C4-2B (cell line): ENCODE results near the gene ADAM10.

Experiments
- ZFX ChIP-seq: fragments of 450-650 bp; IDR thresholded peaks from 2 replicates; pipeline ENCODE4 v1.6.1; 2017
- TF ChIP-seq, protein P1 (sequence below): fragments of 450-650 bp; conservative IDR thresholded peaks from 2 replicates; pipeline ENCODE4 v1.5.1; 2017; ENCODE audit warnings: mild to moderate bottlenecking

DNA sequence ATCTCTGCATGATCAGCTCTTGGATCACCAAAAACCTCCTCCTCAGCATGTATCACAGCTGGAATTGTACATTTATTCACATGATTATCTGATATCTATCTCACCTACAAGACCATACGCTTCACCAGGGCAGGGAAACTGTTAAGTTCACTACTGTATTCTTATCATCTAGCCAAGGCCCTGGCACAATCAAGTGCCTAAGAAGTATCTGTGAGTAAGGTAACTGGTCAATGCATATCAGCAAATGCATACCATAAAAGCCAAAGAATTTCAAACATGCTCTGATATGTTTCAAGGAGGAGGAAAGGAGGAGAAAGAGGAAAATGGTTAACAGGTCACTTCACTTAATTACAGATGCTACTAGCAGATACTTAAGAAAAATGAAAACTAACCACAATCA is 159.3 kb downstream of the ADAM10 start:
- TF ChIP-seq, protein P1, sequence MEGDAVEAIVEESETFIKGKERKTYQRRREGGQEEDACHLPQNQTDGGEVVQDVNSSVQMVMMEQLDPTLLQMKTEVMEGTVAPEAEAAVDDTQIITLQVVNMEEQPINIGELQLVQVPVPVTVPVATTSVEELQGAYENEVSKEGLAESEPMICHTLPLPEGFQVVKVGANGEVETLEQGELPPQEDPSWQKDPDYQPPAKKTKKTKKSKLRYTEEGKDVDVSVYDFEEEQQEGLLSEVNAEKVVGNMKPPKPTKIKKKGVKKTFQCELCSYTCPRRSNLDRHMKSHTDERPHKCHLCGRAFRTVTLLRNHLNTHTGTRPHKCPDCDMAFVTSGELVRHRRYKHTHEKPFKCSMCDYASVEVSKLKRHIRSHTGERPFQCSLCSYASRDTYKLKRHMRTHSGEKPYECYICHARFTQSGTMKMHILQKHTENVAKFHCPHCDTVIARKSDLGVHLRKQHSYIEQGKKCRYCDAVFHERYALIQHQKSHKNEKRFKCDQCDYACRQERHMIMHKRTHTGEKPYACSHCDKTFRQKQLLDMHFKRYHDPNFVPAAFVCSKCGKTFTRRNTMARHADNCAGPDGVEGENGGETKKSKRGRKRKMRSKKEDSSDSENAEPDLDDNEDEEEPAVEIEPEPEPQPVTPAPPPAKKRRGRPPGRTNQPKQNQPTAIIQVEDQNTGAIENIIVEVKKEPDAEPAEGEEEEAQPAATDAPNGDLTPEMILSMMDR: no peak
- no peak for TF ChIP-seq ZFX
